ENCODE results near the gene PKN2. TPM values are rescaled to one million over a fixed set of nuclear protein-coding genes. Genes with fewer than 3 reads are reported as not detected.

Gene PKN2
- total and polyA plus RNA-seq, 2 experiments from 2014 or later = 14.6 to 29.4 TPM

DNA sequence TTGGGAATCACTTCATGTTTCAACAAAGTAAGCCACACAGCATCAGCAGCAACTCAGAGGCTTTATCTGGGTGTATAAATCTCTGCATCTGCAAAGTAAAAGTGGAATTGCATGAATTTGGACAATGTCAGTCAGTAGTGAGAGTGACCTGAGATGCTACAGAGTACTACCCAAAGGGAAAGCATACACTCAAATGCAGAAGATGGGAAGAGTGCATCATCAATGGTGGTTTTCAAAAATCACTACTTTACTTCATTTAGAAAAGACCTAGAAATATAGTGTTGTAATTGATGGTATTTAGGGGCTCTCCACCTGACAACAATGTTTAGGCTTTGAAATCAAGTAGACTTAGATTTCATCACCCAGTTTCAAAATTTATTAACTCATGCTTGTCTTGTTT is 24.5 kb upstream of the PKN2 start:
- Mint-ChIP-seq H3K36me3 (ENCODE audit: low read depth) (no peaks in the 10 kb centered on the region), H3K9me3 (no peaks in the 10 kb centered on the region), H3K27me3 (ENCODE audit: insufficient read depth, low read depth, poor library complexity) (no peaks in the 10 kb centered on the region), H3K4me1 (peaks cover 19% of the 10 kb centered on the region), H3K27ac (no peak overlapping the region), H3K4me3 (no peak overlapping the region)
- TF ChIP-seq STAT1 (IDR thresholded peaks at IDR 0.05; ENCODE audit: unreplicated experiment) (no peak), POLR2AphosphoS5 (IDR thresholded peaks at IDR 0.05; ENCODE audit: low read depth) (no peak), CTCF (conservative IDR thresholded peaks at IDR 0.05; ENCODE audit: low read depth in 2 of 2) (no peak)
- H3K4me3 ChIP-seq = no peak overlapping the region
- H2AFZ ChIP-seq = no peak overlapping the region
- no peak for DNase-seq (ENCODE audit: low spot score)
- no peaks in the 10 kb centered on the region for H3K9me2 ChIP-seq (ENCODE audit: insufficient read depth)
- H3F3A ChIP-seq (replicated peaks; ENCODE audit: low read depth) = no peaks in the 10 kb centered on the region
- H3K27me3 ChIP-seq (ENCODE audit: insufficient read depth) = no peaks in the 10 kb centered on the region
- no peak overlapping the region for H3K27ac ChIP-seq (ENCODE audit: low read depth)
- no peaks in the 10 kb centered on the region for H3K79me2 ChIP-seq (replicated peaks; ENCODE audit: insufficient read depth)
- H3K4me2 ChIP-seq = no peak overlapping the region
- ATAC-seq = no peak
- H3K36me3 ChIP-seq (ENCODE audit: insufficient read depth) = no peaks in the 10 kb centered on the region
- H4K20me1 ChIP-seq (replicated peaks; ENCODE audit: insufficient read depth) = no peaks in the 10 kb centered on the region
- peaks cover 5% of the 10 kb centered on the region; the same call in 1 of the 2 replicates for H3K4me1 ChIP-seq (ENCODE audit: insufficient read depth)

DNA sequence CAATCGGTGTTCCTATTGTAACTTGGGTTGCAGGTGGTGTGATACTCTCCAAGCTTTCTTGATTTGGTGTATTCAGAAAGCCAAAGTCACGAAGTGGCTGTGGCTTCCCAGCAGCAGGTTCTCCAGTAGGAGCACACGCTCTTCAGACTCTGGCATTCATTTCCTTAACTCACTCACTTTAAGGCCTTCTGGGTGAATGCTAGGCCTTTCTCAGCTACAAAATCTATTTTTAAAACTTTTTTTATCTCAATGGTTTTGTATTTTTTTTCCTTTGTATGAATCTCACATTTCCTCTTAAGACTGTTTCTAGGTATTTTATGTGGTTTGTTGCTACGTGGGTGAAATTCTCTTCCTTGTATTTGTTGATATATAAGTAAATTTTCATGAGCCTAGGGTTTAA is 22.9 kb upstream of the PKN2 start:
- peaks cover 5% of the 10 kb centered on the region; the same call in 1 of the 2 replicates for H3K4me1 ChIP-seq (ENCODE audit: insufficient read depth)
- H3K27me3 Mint-ChIP-seq (ENCODE audit: insufficient read depth, low read depth, poor library complexity) = no peaks in the 10 kb centered on the region
- peak; percentile 54 for ATAC-seq
- TF ChIP-seq EZH2 (IDR thresholded peaks at IDR 0.05; ENCODE audit: low read depth, unreplicated experiment) (no peak), JUNB (IDR thresholded peaks at IDR 0.05; ENCODE audit: unreplicated experiment) (no peak), ZNF462 (CRISPR knock-in tag; IDR thresholded peaks at IDR 0.05) (no peak), CTCF (conservative IDR thresholded peaks at IDR 0.05; ENCODE audit: low read depth in 2 of 2) (no peak), REST (IDR thresholded peaks at IDR 0.05; ENCODE audit: unreplicated experiment) (no peak), POLR2AphosphoS5 (IDR thresholded peaks at IDR 0.05; ENCODE audit: low read depth) (no peak), CREB1 (CRISPR knock-in tag; IDR thresholded peaks at IDR 0.05; ENCODE audit: low read depth) (no peak)

More for the DNA sequence above, 22.9 kb upstream of the PKN2 start:
- no peaks in the 10 kb centered on the region for H3K9me3 Mint-ChIP-seq
- Histone ChIP-seq H3K79me2 (replicated peaks; ENCODE audit: insufficient read depth) (no peaks in the 10 kb centered on the region), H4K20me1 (replicated peaks; ENCODE audit: insufficient read depth) (no peaks in the 10 kb centered on the region), H2AFZ (no peak overlapping the region), H3K9me2 (ENCODE audit: insufficient read depth) (no peaks in the 10 kb centered on the region), H3K36me3 (ENCODE audit: insufficient read depth) (no peaks in the 10 kb centered on the region), H3F3A (replicated peaks; ENCODE audit: low read depth) (no peaks in the 10 kb centered on the region), H3K27ac (ENCODE audit: low read depth) (no peak overlapping the region), H3K4me2 (no peak overlapping the region), H3K27me3 (ENCODE audit: insufficient read depth) (no peaks in the 10 kb centered on the region), H3K4me3 (no peak overlapping the region)
- H3K27ac Mint-ChIP-seq = no peak overlapping the region
- DNase-seq (ENCODE audit: low spot score) = peak; percentile 17
- H3K36me3 Mint-ChIP-seq (ENCODE audit: low read depth) = no peaks in the 10 kb centered on the region
- H3K4me3 Mint-ChIP-seq = no peak overlapping the region
- H3K4me1 Mint-ChIP-seq = peaks cover 19% of the 10 kb centered on the region

Measured in GM23338 (cell line).